Neuronal stem cell (in vitro differentiated cells): ENCODE measurements around the gene ALPI.
"Not testable (repeated sequence)": the region's sequence is repeated elsewhere in the genome, so short reads cannot be mapped to it uniquely, and the experiment has no call there.

Experiments used
- DNase-seq: peaks from one replicate; pipeline ENCODE4 v3.0.0-alpha.2; 2013; ENCODE audit warnings: low spot score
- H2AFZ ChIP-seq: one replicate; pipeline ENCODE4 v1.6.1; 2013; ENCODE audit warnings: mild to moderate bottlenecking, low read length, inconsistent platforms
- H2AK5ac ChIP-seq: 2 replicates; pipeline ENCODE4 v1.6.1; 2013; ENCODE audit warnings: low read depth, mild to moderate bottlenecking, inconsistent platforms, low read length, moderate library complexity, mixed read lengths
- H2BK120ac ChIP-seq: 2 replicates; pipeline ENCODE4 v1.6.1; 2013; ENCODE audit warnings: low read depth, mild to moderate bottlenecking, inconsistent platforms, low read length, moderate library complexity, mixed read lengths
- H2BK12ac ChIP-seq: one replicate; pipeline ENCODE4 v1.6.1; 2013; ENCODE audit warnings: low read length, inconsistent platforms
- H2BK15ac ChIP-seq: 2 replicates; pipeline ENCODE4 v1.6.1; 2013; ENCODE audit warnings: mild to moderate bottlenecking, low read length, inconsistent platforms, mixed read lengths
- H2BK5ac ChIP-seq: one replicate; pipeline ENCODE4 v1.6.1; 2013; ENCODE audit warnings: inconsistent platforms, mild to moderate bottlenecking, low read length, moderate library complexity
- H3K14ac ChIP-seq: one replicate; pipeline ENCODE4 v1.6.1; 2013; ENCODE audit warnings: low read length, inconsistent platforms
- H3K18ac ChIP-seq: 2 replicates; pipeline ENCODE4 v1.6.1; 2013; ENCODE audit warnings: low read length, inconsistent platforms
- H3K23ac ChIP-seq: 2 replicates; pipeline ENCODE4 v1.6.1; 2013; ENCODE audit warnings: low read depth, mild to moderate bottlenecking, mixed read lengths, low read length, inconsistent platforms; ENCODE audit not compliant: poor library complexity
- H3K27ac ChIP-seq: replicated peaks from 3 replicates; pipeline ENCODE4 v1.5.1; 2013; ENCODE audit warnings: low read length, inconsistent platforms
- H3K27me3 ChIP-seq, 3 experiments: 2 replicates each; pipeline ENCODE4 v1.6.1; 2013; ENCODE audit warnings: low read length in 3 of 3, mild to moderate bottlenecking in 2 of 3, inconsistent platforms in 1 of 3, low read depth in 1 of 3, mixed read lengths in 1 of 3, moderate library complexity in 1 of 3; ENCODE audit not compliant: control insufficient read depth in 3 of 3, insufficient read depth in 3 of 3
- H3K36me3 ChIP-seq, 2 donors: replicated peaks in 1 of 2; 2 replicates each; pipeline ENCODE4 v1.6.1; 2013; ENCODE audit warnings: low read length in 2 of 2; ENCODE audit not compliant: control insufficient read depth in 2 of 2, insufficient read depth in 2 of 2
- H3K4ac ChIP-seq: 2 replicates; pipeline ENCODE4 v1.6.1; 2013; ENCODE audit warnings: inconsistent platforms, mild to moderate bottlenecking, low read length, moderate library complexity
- H3K4me1 ChIP-seq, 2 donors: 1 replicate in 1 of 2; 2 replicates in 1 of 2; pipeline ENCODE4 v1.6.1; 2013; ENCODE audit warnings: low read length in 2 of 2, low read depth in 1 of 2; ENCODE audit not compliant: control insufficient read depth in 2 of 2, insufficient read depth in 1 of 2
- H3K4me2 ChIP-seq: one replicate; pipeline ENCODE4 v1.6.1; 2013; ENCODE audit warnings: mild to moderate bottlenecking, low read length, inconsistent platforms; ENCODE audit not compliant: insufficient read depth, poor library complexity, severe bottlenecking
- H3K4me3 ChIP-seq, 2 donors: 2 replicates each; pipeline ENCODE4 v1.5.1; 2013; ENCODE audit warnings: low read length in 2 of 2, mild to moderate bottlenecking in 2 of 2, inconsistent platforms in 1 of 2, moderate library complexity in 1 of 2
- H3K79me1 ChIP-seq: one replicate; pipeline ENCODE4 v1.6.1; 2013; ENCODE audit warnings: low read depth, mild to moderate bottlenecking, inconsistent platforms, low read length, moderate library complexity
- H3K9ac ChIP-seq: one replicate; pipeline ENCODE4 v1.6.1; 2013; ENCODE audit warnings: mild to moderate bottlenecking, low read depth, low read length, inconsistent platforms; ENCODE audit not compliant: poor library complexity
- H3K9me3 ChIP-seq, 2 donors: replicated peaks in 1 of 2; 2 replicates each; pipeline versions ENCODE3 to v1.6.1; 2013; ENCODE audit warnings: low read length in 2 of 2, mild to moderate bottlenecking in 2 of 2, inconsistent platforms in 1 of 2, low read depth in 1 of 2, mixed read lengths in 1 of 2, moderate library complexity in 1 of 2; ENCODE audit not compliant: control insufficient read depth in 2 of 2, insufficient read depth in 1 of 2
- H4K8ac ChIP-seq: one replicate; pipeline ENCODE4 v1.6.1; 2013; ENCODE audit warnings: low read depth, mild to moderate bottlenecking, inconsistent platforms, low read length, moderate library complexity
- H4K91ac ChIP-seq: one replicate; pipeline ENCODE4 v1.6.1; 2013; ENCODE audit warnings: low read length, low read depth, mild to moderate bottlenecking, inconsistent platforms; ENCODE audit not compliant: poor library complexity
- WGBS, 2 donors: extraction: QIAGEN DNeasy Blood & Tissue Kit; methylation state at CpG; one replicate each; pipeline ENCODE4 v1.1.7; 2013; ENCODE audit warnings: missing lambda C conversion rate in 2 of 2, mixed read lengths in 1 of 2; ENCODE audit not compliant: insufficient read length in 2 of 2, insufficient replicate concordance in 1 of 2; ENCODE audit errors: extremely low coverage in 2 of 2; 5-methylcytosine and 5-hydroxymethylcytosine counted together

Gene ALPI

GRCh38 chr2:232439758-232440135, 16.2 kb upstream of the ALPI start:
- H3K9me3 ChIP-seq, result no peaks in the 10 kb centered on the region
- no peak overlapping the region for H2BK15ac ChIP-seq
- H3K4me1 ChIP-seq, result peaks cover 0 to 4% of the 10 kb centered on the region in 2 donors
- no peaks in the 10 kb centered on the region for H3K79me1 ChIP-seq
- no peak overlapping the region for H3K4me3 ChIP-seq
- no peak overlapping the region for H3K18ac ChIP-seq
- H3K14ac ChIP-seq, result no peak overlapping the region
- no peak for DNase-seq
- no peak overlapping the region for H2BK120ac ChIP-seq
- no peak overlapping the region for H4K8ac ChIP-seq
- H3K4me2 ChIP-seq, result no peak overlapping the region
- H2AK5ac ChIP-seq, result no peak overlapping the region
- WGBS, 2 donors, result no CpG with 5 or more reads among the region's 5 CpGs
- no peaks in the 10 kb centered on the region for H3K36me3 ChIP-seq
- no peak overlapping the region for H3K4ac ChIP-seq
- no peak overlapping the region for H2AFZ ChIP-seq
- no peak overlapping the region for H4K91ac ChIP-seq
- peaks cover 0 to 32% (median 7%) of the 10 kb centered on the region in 3 experiments for H3K27me3 ChIP-seq
- no peak overlapping the region for H3K9ac ChIP-seq
- no peak overlapping the region for H3K27ac ChIP-seq
- H2BK5ac ChIP-seq, result no peak overlapping the region
- H3K23ac ChIP-seq, result no peak overlapping the region
- no peak overlapping the region for H2BK12ac ChIP-seq

- H3K14ac ChIP-seq, H3K27ac ChIP-seq, H2BK120ac ChIP-seq, H4K91ac ChIP-seq, H3K4me1 ChIP-seq, H2AK5ac ChIP-seq, H2BK5ac ChIP-seq, H2BK15ac ChIP-seq, H3K9me3 ChIP-seq, H3K36me3 ChIP-seq, H3K4me2 ChIP-seq, H3K4me3 ChIP-seq, H2BK12ac ChIP-seq, H3K9ac ChIP-seq, H2AFZ ChIP-seq, H3K4ac ChIP-seq, H3K79me1 ChIP-seq, H3K18ac ChIP-seq, H4K8ac ChIP-seq: not testable (repeated sequence)
- peak overlapping the region; percentile 27 for H3K23ac ChIP-seq
- WGBS, 2 donors, result no CpG with 5 or more reads among the region's 16 CpGs
- peaks cover 0 to 25% (median 7%) of the 10 kb centered on the region in 3 experiments for H3K27me3 ChIP-seq
- DNase-seq, result peak; percentile 83
Measured at GRCh38 chr2:232440220-232441018, 15.5 kb upstream of the ALPI start.

- Histone ChIP-seq H3K9ac (peak overlapping the region; percentile 50), H4K91ac (no peak overlapping the region), H2AK5ac (no peak overlapping the region), H2BK15ac (no peak overlapping the region), H3K23ac (peak overlapping the region; percentile 47), H3K4ac (no peak overlapping the region), H2BK5ac (no peak overlapping the region), H3K4me1 (peaks cover 0 to 4% of the 10 kb centered on the region in 2 donors), H3K9me3 (no peaks in the 10 kb centered on the region), H4K8ac (no peak overlapping the region), H3K27ac (no peak overlapping the region), H3K14ac (no peak overlapping the region), H3K79me1 (no peaks in the 10 kb centered on the region), H3K4me3 (no peak overlapping the region), H2BK12ac (no peak overlapping the region), H2BK120ac (no peak overlapping the region), H3K36me3 (no peaks in the 10 kb centered on the region), H3K4me2 (no peak overlapping the region), H2AFZ (no peak overlapping the region), H3K18ac (no peak overlapping the region), H3K27me3 (peaks cover 0 to 24% (median 7%) of the 10 kb centered on the region in 3 experiments)
- no CpG with 5 or more reads among the region's 12 CpGs for WGBS, 2 donors
- no peak for DNase-seq
Measured at GRCh38 chr2:232441147-232441651, 14.8 kb upstream of the ALPI start.

DNA sequence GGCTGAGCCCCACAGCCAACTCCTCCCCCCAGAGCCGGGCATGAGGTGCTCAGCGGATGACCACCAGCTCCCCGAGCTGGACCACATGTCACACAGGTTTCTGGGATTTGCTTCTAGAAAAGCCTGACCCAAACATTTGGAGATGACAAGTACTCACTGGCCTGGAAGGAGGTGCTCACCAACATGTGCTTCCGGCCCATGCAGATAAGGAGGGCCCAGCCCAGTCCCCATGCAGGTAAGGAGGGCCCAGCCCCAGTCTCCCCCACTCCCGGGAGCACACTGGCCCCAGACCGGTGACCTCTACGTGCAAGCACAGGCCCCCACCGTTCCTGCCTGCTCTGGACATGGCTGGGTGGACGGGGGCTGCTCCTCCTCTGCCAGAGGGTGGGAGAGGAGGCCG, 14.0 kb upstream of the ALPI start:
- H2BK120ac ChIP-seq, H3K9me3 ChIP-seq, H2AFZ ChIP-seq, H2BK12ac ChIP-seq, H2BK5ac ChIP-seq, H3K4me2 ChIP-seq, H3K14ac ChIP-seq, H2AK5ac ChIP-seq, H3K36me3 ChIP-seq, H3K18ac ChIP-seq, H3K4ac ChIP-seq, H2BK15ac ChIP-seq, H3K23ac ChIP-seq, H4K91ac ChIP-seq, H3K4me3 ChIP-seq, H3K27ac ChIP-seq, H4K8ac ChIP-seq, DNase-seq, H3K79me1 ChIP-seq, H3K9ac ChIP-seq, H3K4me1 ChIP-seq: not testable (repeated sequence)
- no CpG with 5 or more reads among the region's 10 CpGs for WGBS, 2 donors
- peaks cover 0 to 27% (median 7%) of the 10 kb centered on the region in 3 experiments for H3K27me3 ChIP-seq
